Measurements from ENCODE around the gene SLC7A14.

The SLC7A14 gene

DNA sequence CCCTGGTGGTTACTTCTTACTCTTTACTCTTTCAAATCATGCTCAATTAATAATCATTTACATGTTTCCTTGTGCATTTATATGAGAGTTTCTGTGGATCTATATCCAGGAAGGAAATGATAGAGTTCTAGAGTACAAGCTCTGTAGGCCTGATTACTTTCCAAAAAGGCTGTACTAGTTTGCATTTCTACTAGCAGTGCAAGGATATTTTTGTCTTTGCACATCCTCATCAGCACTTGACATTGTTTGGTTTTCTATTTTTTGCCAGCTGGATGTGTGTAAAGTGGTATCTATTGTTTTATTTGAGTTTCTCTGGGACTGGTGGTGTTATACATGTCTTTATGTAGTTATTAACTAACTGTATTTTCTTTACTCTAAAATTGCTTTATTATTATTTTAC is 19.6 kb upstream of the SLC7A14 start:
- DNase-seq (no peak), ATAC-seq (ENCODE audit: insufficient read depth, low read depth) (no peak)
- Histone ChIP-seq H3K9me3 (ENCODE audit: insufficient read depth, low read length, severe bottlenecking) (no peaks in the 10 kb centered on the region), H4K20me1 (ENCODE audit: insufficient read depth, low read length) (no peaks in the 10 kb centered on the region), H3K4me2 (ENCODE audit: insufficient read depth, low read length) (no peak overlapping the region), H3K27ac (ENCODE audit: low read length) (no peak overlapping the region), H3K4me3 (ENCODE audit: low read depth in 1 of 2, low read length in 2 of 2) (no peak overlapping the region), H3K79me2 (ENCODE audit: insufficient read depth, low read length) (no peaks in the 10 kb centered on the region), H3K27me3 (ENCODE audit: insufficient read depth, low read length, poor library complexity) (no peaks in the 10 kb centered on the region), H3K4me1 (ENCODE audit: insufficient read depth, low read length) (no peaks in the 10 kb centered on the region), H2AFZ (ENCODE audit: low read depth, low read length) (no peak overlapping the region), H3K9ac (ENCODE audit: low read depth, low read length) (no peak overlapping the region), H3K36me3 (ENCODE audit: insufficient read depth, low read length) (no peaks in the 10 kb centered on the region)
- no peak for TF ChIP-seq EZH2 (IDR thresholded peaks at IDR 0.05; ENCODE audit: borderline replicate concordance, low read depth, low read length, severe bottlenecking)
- TF ChIP-seq, protein P1, sequence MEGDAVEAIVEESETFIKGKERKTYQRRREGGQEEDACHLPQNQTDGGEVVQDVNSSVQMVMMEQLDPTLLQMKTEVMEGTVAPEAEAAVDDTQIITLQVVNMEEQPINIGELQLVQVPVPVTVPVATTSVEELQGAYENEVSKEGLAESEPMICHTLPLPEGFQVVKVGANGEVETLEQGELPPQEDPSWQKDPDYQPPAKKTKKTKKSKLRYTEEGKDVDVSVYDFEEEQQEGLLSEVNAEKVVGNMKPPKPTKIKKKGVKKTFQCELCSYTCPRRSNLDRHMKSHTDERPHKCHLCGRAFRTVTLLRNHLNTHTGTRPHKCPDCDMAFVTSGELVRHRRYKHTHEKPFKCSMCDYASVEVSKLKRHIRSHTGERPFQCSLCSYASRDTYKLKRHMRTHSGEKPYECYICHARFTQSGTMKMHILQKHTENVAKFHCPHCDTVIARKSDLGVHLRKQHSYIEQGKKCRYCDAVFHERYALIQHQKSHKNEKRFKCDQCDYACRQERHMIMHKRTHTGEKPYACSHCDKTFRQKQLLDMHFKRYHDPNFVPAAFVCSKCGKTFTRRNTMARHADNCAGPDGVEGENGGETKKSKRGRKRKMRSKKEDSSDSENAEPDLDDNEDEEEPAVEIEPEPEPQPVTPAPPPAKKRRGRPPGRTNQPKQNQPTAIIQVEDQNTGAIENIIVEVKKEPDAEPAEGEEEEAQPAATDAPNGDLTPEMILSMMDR (IDR thresholded peaks at IDR 0.05; ENCODE audit: borderline replicate concordance, extremely low read depth, low read length, poor library complexity, severe bottlenecking) = no peak

GRCh38 chr3:170603770-170604510 is 18.1 kb upstream of the SLC7A14 start:
- H3K4me2 ChIP-seq (ENCODE audit: insufficient read depth, low read length) = no peak overlapping the region
- no peaks in the 10 kb centered on the region for H3K4me1 ChIP-seq (ENCODE audit: insufficient read depth, low read length)
- H3K36me3 ChIP-seq (ENCODE audit: insufficient read depth, low read length) = no peaks in the 10 kb centered on the region
- DNase-seq (no peak), ATAC-seq (ENCODE audit: insufficient read depth, low read depth) (no peak)
- H2AFZ ChIP-seq (ENCODE audit: low read depth, low read length) = no peak overlapping the region
- no peaks in the 10 kb centered on the region for H4K20me1 ChIP-seq (ENCODE audit: insufficient read depth, low read length)
- no peaks in the 10 kb centered on the region for H3K27me3 ChIP-seq (ENCODE audit: insufficient read depth, low read length, poor library complexity)
- no peak overlapping the region for H3K9ac ChIP-seq (ENCODE audit: low read depth, low read length)
- no peaks in the 10 kb centered on the region for H3K9me3 ChIP-seq (ENCODE audit: insufficient read depth, low read length, severe bottlenecking)
- no peak overlapping the region for H3K27ac ChIP-seq (ENCODE audit: low read length)
- H3K4me3 ChIP-seq (ENCODE audit: low read depth in 1 of 2, low read length in 2 of 2) = no peak overlapping the region
- H3K79me2 ChIP-seq (ENCODE audit: insufficient read depth, low read length) = no peaks in the 10 kb centered on the region
- TF ChIP-seq, protein P1 (IDR thresholded peaks at IDR 0.05; ENCODE audit: borderline replicate concordance, extremely low read depth, low read length, poor library complexity, severe bottlenecking) = no peak
- TF ChIP-seq EZH2 (IDR thresholded peaks at IDR 0.05; ENCODE audit: borderline replicate concordance, low read depth, low read length, severe bottlenecking) = no peak

GRCh38 chr3:170602556-170602955 is 16.7 kb upstream of the SLC7A14 start:
- no peak for ATAC-seq (ENCODE audit: insufficient read depth, low read depth)
- Histone ChIP-seq H3K36me3 (ENCODE audit: insufficient read depth, low read length) (no peaks in the 10 kb centered on the region), H3K4me2 (ENCODE audit: insufficient read depth, low read length) (no peak overlapping the region), H4K20me1 (ENCODE audit: insufficient read depth, low read length) (no peaks in the 10 kb centered on the region), H3K79me2 (ENCODE audit: insufficient read depth, low read length) (no peaks in the 10 kb centered on the region), H2AFZ (ENCODE audit: low read depth, low read length) (no peak overlapping the region), H3K27me3 (ENCODE audit: insufficient read depth, low read length, poor library complexity) (no peaks in the 10 kb centered on the region), H3K4me3 (ENCODE audit: low read depth in 1 of 2, low read length in 2 of 2) (no peak overlapping the region), H3K9ac (ENCODE audit: low read depth, low read length) (no peak overlapping the region), H3K4me1 (ENCODE audit: insufficient read depth, low read length) (no peaks in the 10 kb centered on the region), H3K9me3 (ENCODE audit: insufficient read depth, low read length, severe bottlenecking) (no peaks in the 10 kb centered on the region), H3K27ac (ENCODE audit: low read length) (no peak overlapping the region)
- TF ChIP-seq, protein P1 (IDR thresholded peaks at IDR 0.05; ENCODE audit: borderline replicate concordance, extremely low read depth, low read length, poor library complexity, severe bottlenecking) = no peak
- no peak for TF ChIP-seq EZH2 (IDR thresholded peaks at IDR 0.05; ENCODE audit: borderline replicate concordance, low read depth, low read length, severe bottlenecking)
- DNase-seq = no peak
